ENCODE data around the gene FHIT. TPM values are rescaled to one million over a fixed set of nuclear protein-coding genes. Genes with fewer than 3 reads are reported as not detected.

The FHIT gene
- total and polyA plus RNA-seq, 4 donors, result 2.1 to 14.7 (median 6.6) TPM

- TF ChIP-seq GABPA (IDR thresholded peaks at IDR 0.05 in 1 of 2, conservative IDR thresholded peaks at IDR 0.05 in 1 of 2) (no peak), HNF4A (conservative IDR thresholded peaks at IDR 0.05) (no peak), FOXA1 (IDR thresholded peaks at IDR 0.05) (no peak), CTCF (IDR thresholded peaks at IDR 0.05; ENCODE audit: low read depth, low read length, missing input control) (no peak)
These were observed 1453.7 kb downstream of the FHIT start (continued) for GRCh38 chr3:59797533-59797932.

DNA sequence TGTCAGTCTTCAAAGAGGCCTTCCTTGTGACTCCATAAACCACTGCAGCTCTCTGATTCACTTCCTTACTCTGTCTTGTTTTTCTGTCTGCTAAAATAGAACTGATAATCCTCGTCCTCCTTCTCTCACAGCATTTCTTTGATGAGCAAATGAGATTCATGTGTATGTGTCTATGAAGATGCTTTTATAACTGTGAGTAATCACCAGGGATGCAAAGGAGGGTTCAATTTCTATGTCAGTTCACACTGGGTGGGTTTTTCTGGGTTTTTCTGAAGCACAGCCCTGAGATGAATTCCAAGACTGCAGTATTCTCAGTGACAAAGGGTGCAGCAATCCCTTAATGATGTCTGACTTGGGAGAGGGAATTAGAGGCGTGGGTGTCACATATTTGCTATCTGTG, 1454.8 kb downstream of the FHIT start:
- H3K4me1 ChIP-seq (ENCODE audit: control insufficient read depth in 4 of 4, insufficient read depth in 4 of 4, low read length in 3 of 4), result no peaks in the 10 kb centered on the region
- WGBS, result 86% methylated on average over 2 of the region's 2 CpGs
- no peaks in the 10 kb centered on the region for H3K9me3 ChIP-seq (ENCODE audit: control insufficient read depth in 4 of 4, low read length in 3 of 4)
- no peaks in the 10 kb centered on the region for H3K36me3 ChIP-seq (ENCODE audit: control insufficient read depth in 4 of 4, insufficient read depth in 3 of 4, low read depth in 1 of 4, low read length in 3 of 4)
- no peak for DNase-seq (ENCODE audit: low spot score)
- no peak for TF ChIP-seq FOXA2 (IDR thresholded peaks at IDR 0.05)
- no peak for TF ChIP-seq RXRA (IDR thresholded peaks at IDR 0.05)
- no peak for TF ChIP-seq EGR1 (IDR thresholded peaks at IDR 0.05; ENCODE audit: low read depth in 2 of 2)
- no peak for TF ChIP-seq HNF4G (IDR thresholded peaks at IDR 0.05)
- TF ChIP-seq ZBTB33 (IDR thresholded peaks at IDR 0.05), result no peak
- no peak for TF ChIP-seq NR2F2 (IDR thresholded peaks at IDR 0.05)
- no peak for TF ChIP-seq YY1 (IDR thresholded peaks at IDR 0.05)
- no peak overlapping the region for H3K27ac ChIP-seq (ENCODE audit: low read depth in 1 of 2, low read length in 2 of 2)
- H3K4me3 ChIP-seq (ENCODE audit: low read depth in 1 of 3, low read length in 3 of 3), result no peak overlapping the region
- H3K27me3 ChIP-seq (ENCODE audit: control insufficient read depth in 4 of 4, insufficient read depth in 4 of 4, low read length in 3 of 4), result no peaks in the 10 kb centered on the region
- no peak overlapping the region for H3K9ac ChIP-seq (ENCODE audit: low read depth in 1 of 2, low read length in 2 of 2)

DNA sequence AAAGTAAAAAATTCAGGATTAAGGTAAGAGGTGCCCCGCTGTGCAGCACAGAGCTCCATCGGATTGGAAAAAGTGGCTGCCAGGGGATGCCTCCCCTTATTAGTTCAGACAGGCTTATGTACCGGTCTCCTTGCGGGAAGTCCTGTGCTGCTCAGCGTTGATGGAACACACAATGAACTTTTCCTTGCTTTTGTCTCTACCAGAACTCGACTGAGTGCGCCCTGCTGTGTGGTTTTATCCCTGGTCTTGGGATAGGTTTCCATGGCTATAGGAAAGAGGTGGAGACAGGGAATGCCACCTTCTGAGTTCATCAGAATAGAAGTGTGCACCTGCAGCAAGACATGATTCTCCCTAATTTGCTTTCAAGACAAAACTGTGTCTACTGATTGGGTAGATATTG, 1455.5 kb downstream of the FHIT start:
- TF ChIP-seq HNF4A (conservative IDR thresholded peaks at IDR 0.05), result no peak
- TF ChIP-seq GABPA (IDR thresholded peaks at IDR 0.05 in 1 of 2, conservative IDR thresholded peaks at IDR 0.05 in 1 of 2), result no peak
- TF ChIP-seq EGR1 (IDR thresholded peaks at IDR 0.05; ENCODE audit: low read depth in 2 of 2), result no peak
- TF ChIP-seq CTCF (IDR thresholded peaks at IDR 0.05; ENCODE audit: low read depth, low read length, missing input control), result no peak
- TF ChIP-seq TAF1 (conservative IDR thresholded peaks at IDR 0.05), result no peak
- TF ChIP-seq, protein P1, sequence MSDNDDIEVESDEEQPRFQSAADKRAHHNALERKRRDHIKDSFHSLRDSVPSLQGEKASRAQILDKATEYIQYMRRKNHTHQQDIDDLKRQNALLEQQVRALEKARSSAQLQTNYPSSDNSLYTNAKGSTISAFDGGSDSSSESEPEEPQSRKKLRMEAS (IDR thresholded peaks at IDR 0.05), result no peak
- no peak for TF ChIP-seq YY1 (IDR thresholded peaks at IDR 0.05)
- no peak for TF ChIP-seq JUND (IDR thresholded peaks at IDR 0.05)
- no peak for TF ChIP-seq NR2F2 (IDR thresholded peaks at IDR 0.05)
- TF ChIP-seq, protein P2, sequence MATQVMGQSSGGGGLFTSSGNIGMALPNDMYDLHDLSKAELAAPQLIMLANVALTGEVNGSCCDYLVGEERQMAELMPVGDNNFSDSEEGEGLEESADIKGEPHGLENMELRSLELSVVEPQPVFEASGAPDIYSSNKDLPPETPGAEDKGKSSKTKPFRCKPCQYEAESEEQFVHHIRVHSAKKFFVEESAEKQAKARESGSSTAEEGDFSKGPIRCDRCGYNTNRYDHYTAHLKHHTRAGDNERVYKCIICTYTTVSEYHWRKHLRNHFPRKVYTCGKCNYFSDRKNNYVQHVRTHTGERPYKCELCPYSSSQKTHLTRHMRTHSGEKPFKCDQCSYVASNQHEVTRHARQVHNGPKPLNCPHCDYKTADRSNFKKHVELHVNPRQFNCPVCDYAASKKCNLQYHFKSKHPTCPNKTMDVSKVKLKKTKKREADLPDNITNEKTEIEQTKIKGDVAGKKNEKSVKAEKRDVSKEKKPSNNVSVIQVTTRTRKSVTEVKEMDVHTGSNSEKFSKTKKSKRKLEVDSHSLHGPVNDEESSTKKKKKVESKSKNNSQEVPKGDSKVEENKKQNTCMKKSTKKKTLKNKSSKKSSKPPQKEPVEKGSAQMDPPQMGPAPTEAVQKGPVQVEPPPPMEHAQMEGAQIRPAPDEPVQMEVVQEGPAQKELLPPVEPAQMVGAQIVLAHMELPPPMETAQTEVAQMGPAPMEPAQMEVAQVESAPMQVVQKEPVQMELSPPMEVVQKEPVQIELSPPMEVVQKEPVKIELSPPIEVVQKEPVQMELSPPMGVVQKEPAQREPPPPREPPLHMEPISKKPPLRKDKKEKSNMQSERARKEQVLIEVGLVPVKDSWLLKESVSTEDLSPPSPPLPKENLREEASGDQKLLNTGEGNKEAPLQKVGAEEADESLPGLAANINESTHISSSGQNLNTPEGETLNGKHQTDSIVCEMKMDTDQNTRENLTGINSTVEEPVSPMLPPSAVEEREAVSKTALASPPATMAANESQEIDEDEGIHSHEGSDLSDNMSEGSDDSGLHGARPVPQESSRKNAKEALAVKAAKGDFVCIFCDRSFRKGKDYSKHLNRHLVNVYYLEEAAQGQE (IDR thresholded peaks at IDR 0.05), result no peak
- no peak for TF ChIP-seq RAD21 (IDR thresholded peaks at IDR 0.05)
- no peak for TF ChIP-seq SP1 (IDR thresholded peaks at IDR 0.05)
- no peak for TF ChIP-seq HNF4G (IDR thresholded peaks at IDR 0.05)
- TF ChIP-seq ZBTB33 (IDR thresholded peaks at IDR 0.05), result no peak
- TF ChIP-seq FOXA1 (IDR thresholded peaks at IDR 0.05), result no peak
- no peak for TF ChIP-seq FOXA2 (IDR thresholded peaks at IDR 0.05)
- DNase-seq (ENCODE audit: low spot score), result no peak
- no peak overlapping the region for H3K27ac ChIP-seq (ENCODE audit: low read depth in 1 of 2, low read length in 2 of 2)
- no peaks in the 10 kb centered on the region for H3K36me3 ChIP-seq (ENCODE audit: control insufficient read depth in 4 of 4, insufficient read depth in 3 of 4, low read depth in 1 of 4, low read length in 3 of 4)
- no peaks in the 10 kb centered on the region for H3K9me3 ChIP-seq (ENCODE audit: control insufficient read depth in 4 of 4, low read length in 3 of 4)
- H3K4me3 ChIP-seq (ENCODE audit: low read depth in 1 of 3, low read length in 3 of 3), result no peak overlapping the region
- 95% methylated on average over 7 of the region's 7 CpGs for WGBS
- H3K27me3 ChIP-seq (ENCODE audit: control insufficient read depth in 4 of 4, insufficient read depth in 4 of 4, low read length in 3 of 4), result no peaks in the 10 kb centered on the region
- no peaks in the 10 kb centered on the region for H3K4me1 ChIP-seq (ENCODE audit: control insufficient read depth in 4 of 4, insufficient read depth in 4 of 4, low read length in 3 of 4)
- H3K9ac ChIP-seq (ENCODE audit: low read depth in 1 of 2, low read length in 2 of 2), result no peak overlapping the region

Measured in liver (tissue), 9 donors.